NAMALWA (cell line): ENCODE results near the gene KRT73.
"Not testable (repeated sequence)": the region's sequence is repeated elsewhere in the genome, so short reads cannot be mapped to it uniquely, and the experiment has no call there.

Experiments
- DNase-seq: peaks from one replicate; pipeline ENCODE4 v3.0.0-alpha.2; 2015; ENCODE audit warnings: low spot score

KRT73 gene

GRCh38 chr12:52600071-52600470, 18.3 kb downstream of the KRT73 start:
- DNase-seq = no peak

GRCh38 chr12:52598966-52599365, 19.4 kb downstream of the KRT73 start:
- no peak for DNase-seq

DNA sequence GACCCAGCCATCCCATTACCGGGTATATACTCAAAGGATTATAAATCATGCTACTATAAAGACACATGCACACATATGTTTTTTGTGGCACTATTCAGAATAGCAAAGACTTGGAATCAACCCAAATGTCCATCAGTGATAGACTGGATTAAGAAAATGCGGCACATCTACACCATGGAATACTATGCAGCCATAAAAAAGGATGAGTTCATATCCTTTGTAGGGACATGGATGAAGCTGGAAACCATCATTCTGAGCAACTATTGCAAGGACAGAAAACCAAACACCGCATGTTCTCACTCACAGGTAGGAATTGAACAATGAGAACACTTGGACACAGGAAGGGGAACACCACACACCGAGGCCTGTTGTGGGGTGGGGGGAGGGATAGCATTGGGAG, 24.1 kb downstream of the KRT73 start:
- DNase-seq = not testable (repeated sequence)

DNA sequence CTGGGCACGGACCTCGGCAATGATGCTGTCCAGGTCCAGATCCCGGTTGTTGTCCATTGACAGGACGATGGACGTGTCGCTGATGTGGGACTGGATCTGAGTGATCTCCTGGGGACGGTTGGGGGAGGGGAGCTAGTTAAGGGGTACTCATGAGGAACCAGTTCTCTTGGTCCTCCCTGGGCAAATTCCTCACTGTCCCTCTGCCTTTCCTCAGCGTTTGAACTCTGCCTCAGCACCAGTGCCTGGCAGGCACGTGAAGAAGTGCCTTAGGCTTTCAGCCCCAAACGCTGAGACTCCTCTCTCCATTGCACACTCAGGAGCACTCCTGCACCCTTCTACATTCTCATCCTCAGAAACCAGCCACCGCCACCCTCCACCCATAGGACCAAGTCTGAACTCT, 26.8 kb downstream of the KRT73 start:
- no peak for DNase-seq

DNA sequence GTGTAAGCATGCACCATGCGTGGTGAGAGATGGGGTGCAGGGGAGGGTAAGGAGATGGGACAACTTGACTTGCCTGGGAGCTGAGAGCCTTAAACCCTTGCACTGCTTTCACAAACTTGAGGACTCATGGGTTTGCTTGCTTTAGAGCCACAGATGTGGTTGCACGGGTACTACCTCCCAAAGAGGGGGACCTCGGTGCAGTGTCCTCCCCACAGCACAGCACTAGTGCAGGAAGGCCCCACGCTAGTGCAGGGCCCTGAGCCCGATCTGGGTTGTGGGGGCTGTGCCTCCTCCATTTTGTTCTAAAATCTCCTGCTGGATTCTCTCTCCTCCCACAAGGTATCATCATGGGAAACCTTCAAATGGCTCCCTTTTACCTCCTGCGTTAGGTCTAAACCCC, 28.3 kb downstream of the KRT73 start:
- no peak for DNase-seq

DNA sequence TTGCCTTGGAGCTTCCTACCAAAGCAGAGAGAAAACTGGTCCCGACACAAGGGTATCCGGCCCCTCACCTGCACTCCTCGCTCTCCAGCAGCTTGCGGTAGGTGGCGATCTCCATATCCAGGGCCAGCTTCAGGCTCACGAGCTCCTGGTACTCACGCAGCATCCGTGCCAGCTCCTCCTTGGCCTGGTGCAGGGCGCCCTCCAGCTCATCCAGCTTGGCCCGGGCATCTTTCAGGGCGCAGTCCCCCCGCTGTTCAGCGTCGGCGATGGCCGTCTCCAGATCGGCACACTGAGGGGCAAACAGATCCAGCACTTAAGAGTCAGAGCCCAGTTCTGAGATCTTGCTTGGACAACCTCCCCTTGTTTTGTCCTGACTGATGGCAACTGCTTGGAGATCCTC, 30.8 kb downstream of the KRT73 start:
- no peak for DNase-seq

GRCh38 chr12:52585946-52586345, 32.4 kb downstream of the KRT73 start:
- DNase-seq = no peak

GRCh38 chr12:52585066-52585465, 33.3 kb downstream of the KRT73 start:
- no peak for DNase-seq

GRCh38 chr12:52584156-52584682, 34.1 kb downstream of the KRT73 start:
- DNase-seq = no peak

- peak; percentile 71 for DNase-seq
These were observed 35.3 kb downstream of the KRT73 start for GRCh38 chr12:52582971-52583456.

GRCh38 chr12:52582486-52582885, 35.9 kb downstream of the KRT73 start:
- DNase-seq = no peak

- DNase-seq = no peak
These were observed 36.9 kb downstream of the KRT73 start for GRCh38 chr12:52581481-52581880.

DNA sequence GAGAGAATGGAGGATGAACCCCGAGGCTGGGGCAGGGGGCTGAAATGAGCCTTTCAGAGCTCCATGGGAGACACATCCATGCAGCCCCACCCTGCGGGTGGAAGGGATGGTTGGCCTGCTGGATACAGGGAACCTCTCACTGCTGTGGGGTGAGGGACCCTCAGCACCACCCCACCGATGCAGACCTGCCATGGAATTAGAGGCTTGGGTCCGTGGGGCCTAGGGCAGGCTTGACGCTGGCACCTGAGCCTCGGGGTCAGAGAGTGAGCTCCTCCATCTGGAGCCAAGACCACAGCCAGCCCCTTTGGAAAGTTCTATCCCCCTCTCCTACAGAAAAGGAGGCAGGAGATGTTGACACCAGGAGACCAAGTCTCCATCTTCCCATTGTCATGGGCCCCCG, 37.3 kb downstream of the KRT73 start:
- DNase-seq = no peak

DNA sequence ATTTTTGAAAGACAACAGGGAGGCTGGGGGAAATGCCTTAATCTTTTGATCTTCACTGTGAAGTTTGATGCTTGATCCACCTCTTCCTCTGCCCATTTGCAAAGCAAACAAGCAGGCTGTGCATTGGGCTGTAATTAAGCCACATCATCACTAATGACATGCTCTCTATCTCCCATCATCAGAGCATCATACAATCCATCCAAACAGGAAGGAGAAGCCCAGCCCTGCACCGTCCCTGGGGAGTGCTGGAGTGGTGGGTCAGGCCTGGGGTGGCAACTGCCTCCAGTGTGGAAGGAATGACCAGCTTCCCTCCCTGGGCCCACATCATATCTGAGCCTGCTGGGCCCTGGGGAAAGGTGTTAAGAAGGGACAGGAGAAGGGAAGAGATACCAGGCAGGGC, 37.9 kb downstream of the KRT73 start:
- no peak for DNase-seq

DNA sequence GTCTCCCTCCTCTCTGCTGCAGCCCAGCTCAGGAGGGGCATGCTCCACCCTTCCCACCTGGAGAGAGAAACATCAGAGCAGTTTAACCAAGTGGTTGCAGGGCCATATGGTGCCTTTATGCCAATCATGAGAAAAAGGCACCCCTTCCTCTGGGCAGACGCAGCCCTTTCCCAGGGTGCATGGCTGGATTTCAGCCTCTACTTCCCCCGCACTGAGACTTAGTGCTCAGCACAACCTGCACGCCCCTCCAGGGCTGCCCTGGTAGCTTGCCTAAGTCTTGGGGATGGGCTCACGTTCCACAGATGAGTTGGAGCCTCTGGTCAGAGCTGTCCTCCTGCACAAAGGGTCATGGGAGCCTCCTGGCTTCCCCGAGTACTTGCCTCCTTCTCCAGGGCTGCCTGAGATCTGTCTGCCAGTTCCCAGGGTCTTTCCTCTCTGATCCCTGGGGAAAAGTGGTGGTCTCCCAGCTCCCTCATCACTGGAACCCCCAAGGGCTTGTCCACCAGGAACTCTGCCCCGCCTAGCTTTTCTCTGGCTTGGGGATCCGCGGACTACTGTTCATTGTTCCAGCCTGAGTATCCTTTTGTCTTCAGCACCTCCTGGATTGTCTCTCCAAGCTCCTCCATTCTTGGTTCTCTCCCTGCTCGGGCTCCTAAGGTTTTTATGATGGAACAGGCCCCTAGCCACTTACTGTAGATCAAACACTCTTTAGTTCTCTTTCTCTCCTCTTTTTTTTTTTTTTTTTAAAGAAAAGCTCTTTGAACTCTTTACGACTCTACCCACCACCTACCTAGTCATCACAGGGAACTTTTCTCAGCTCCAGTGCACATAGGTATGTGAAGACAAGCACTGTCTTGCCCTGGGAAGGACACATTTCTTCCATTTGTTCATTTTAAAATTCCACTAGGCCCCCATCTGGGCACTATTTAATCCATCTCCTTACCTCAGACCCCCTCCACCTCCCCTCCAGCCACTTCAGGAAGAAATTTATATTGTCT, 38.6 kb downstream of the KRT73 start:
- no peak for DNase-seq

DNA sequence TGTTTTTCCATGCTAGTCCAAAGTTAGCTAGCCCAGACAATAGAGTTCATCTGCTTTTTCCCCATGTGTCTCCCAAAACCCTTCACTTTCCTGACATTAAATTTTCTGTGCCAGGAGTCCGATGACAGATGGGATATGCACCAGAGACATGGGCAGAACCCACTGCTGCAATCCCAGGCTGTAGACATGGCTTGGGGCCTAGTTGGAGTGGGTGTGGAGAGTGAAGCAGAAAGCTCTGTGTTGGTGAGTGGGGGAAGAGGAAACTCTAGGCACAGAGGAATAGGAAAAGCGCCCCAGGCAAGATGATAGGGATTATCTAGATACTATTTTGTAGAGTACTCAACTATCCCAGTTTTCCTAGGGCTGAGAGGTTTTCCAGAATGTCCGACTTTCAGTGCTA, 39.9 kb downstream of the KRT73 start:
- DNase-seq = no peak

DNA sequence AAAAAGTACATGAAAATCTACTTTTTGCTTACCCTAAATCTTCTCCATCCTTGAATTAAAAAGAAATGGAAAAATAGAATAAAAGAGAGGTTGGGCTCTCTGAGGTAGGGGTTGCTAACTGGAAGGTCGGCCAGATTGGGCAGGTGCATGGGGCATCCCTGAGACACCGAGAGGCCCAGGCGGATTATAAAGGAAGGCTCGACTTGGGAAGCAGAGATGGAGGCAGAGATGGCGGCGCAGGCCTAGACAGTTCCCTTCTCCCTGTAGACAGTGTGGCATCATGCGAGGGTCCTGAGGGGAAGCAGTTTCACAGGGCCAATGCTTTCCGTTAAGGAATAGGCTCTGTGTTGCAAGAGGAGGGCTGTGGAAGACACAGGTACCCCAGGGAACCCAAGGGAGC, 41.0 kb downstream of the KRT73 start:
- DNase-seq = no peak

- DNase-seq = no peak
These were observed 42.4 kb downstream of the KRT73 start for GRCh38 chr12:52575948-52576347.

GRCh38 chr12:52575256-52575655, 43.1 kb downstream of the KRT73 start:
- DNase-seq = no peak

DNA sequence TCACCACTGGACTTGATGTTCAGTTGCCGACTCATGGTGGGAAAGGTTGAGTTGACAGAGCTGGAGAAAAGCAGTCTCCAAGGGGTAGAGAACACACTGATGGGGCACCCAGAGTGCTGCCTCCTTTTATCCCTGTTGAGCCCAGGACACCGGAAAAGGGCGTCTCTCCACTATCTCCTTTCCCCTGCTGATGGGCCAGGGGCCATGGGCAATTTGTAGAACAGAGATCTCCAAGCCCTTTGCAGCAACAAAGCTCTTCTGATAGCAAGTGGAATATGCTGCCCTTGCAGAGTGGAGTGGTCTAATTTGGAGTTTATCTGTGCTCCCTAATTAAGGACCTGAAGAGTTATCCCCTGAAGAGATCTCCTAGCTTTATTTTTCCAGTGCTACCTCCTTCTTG, 44.6 kb downstream of the KRT73 start, which contains the start of gene KRT74:
Gene KRT74 (minus strand): TSS at position 101 of the 400 bp plus-strand sequence. CDS start 66 bp downstream, at position 35.
- no peak for DNase-seq

- DNase-seq = no peak
These were observed 45.1 kb downstream of the KRT73 start for GRCh38 chr12:52573306-52573705.

GRCh38 chr12:52570511-52570910, 47.8 kb downstream of the KRT73 start:
- DNase-seq = no peak

DNA sequence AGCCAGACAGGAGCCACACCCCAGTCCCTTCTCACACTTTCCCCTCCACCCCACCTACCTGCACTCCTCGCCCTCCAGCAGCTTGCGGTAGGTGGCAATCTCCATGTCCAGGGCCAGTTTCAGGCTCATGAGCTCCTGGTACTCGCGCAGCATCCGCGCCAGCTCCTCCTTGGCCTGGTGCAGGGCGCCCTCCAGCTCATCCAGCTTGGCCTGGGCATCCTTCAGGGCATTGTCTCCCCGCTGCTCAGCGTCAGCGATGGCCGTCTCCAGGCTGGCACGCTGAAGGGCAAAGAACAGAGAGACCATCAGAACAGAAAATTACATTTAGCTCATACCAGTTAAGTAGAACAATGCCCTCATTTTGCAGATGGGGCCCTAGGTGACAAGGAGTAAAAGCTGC, 50.2 kb downstream of the KRT73 start:
- no peak for DNase-seq
